ENCODE data around the gene NELL1. TPM values are rescaled to one million over a fixed set of nuclear protein-coding genes. Genes with fewer than 3 reads are reported as not detected.
A peak's percentile ranks its signal among the peaks of the same experiment; 100 is the strongest.

Gene NELL1
- total RNA-seq (not detected), polyA plus RNA-seq (not detected), total RNA-seq (not detected)

GRCh38 chr11:20668844-20669819 is at the start of gene NELL1:
TSS of gene NELL1 (plus strand) at chr11:20669586.
- DNase-seq: no peak

GRCh38 chr11:20620988-20621387 is 48.4 kb upstream of the NELL1 start:
- Mint-ChIP-seq H3K27me3 (peaks cover 2 to 42% (median 26%) of the 10 kb centered on the region in 5 donors), H3K27ac (no peak overlapping the region), H3K9me3 (peaks cover 0 to 4% (median 0%) of the 10 kb centered on the region in 11 donors), H3K4me1 (peaks cover 0 to 3% (median 0%) of the 10 kb centered on the region in 7 donors), H3K36me3 (no peaks in the 10 kb centered on the region), H3K4me3 (no peak overlapping the region)
- Histone ChIP-seq H3K36me3 (ENCODE audit: control insufficient read depth in 2 of 3, insufficient read depth in 3 of 3, low read length in 3 of 3) (no peaks in the 10 kb centered on the region), H3K27me3 (ENCODE audit: control insufficient read depth in 2 of 2, insufficient read depth in 2 of 2, low read length in 2 of 2) (no peaks in the 10 kb centered on the region), H3K4me1 (ENCODE audit: control insufficient read depth in 2 of 2, insufficient read depth in 2 of 2, low read length in 2 of 2) (no peaks in the 10 kb centered on the region), H3K9me3 (ENCODE audit: control insufficient read depth in 2 of 3, low read length in 3 of 3) (no peaks in the 10 kb centered on the region), H3K27ac (ENCODE audit: low read depth, low read length) (no peak overlapping the region), H3K4me3 (ENCODE audit: low read length) (no peak overlapping the region)
- no peak for ATAC-seq
- ChIA-PET CTCF (no interaction called here), POLR2A (no interaction called here)
- DNase-seq: no peak
- intact Hi-C loops (cut with micrococcal nuclease): no loop called here

More at GRCh38 chr11:20668844-20669819, at the start of gene NELL1:
- Mint-ChIP-seq H3K4me1 (peaks cover 0 to 19% (median 10%) of the 10 kb centered on the region in 7 donors), H3K27ac (no peak within 1 kb of the TSS), H3K4me3 (peak within 1 kb of the TSS in 6 of 10 donors; percentile 9 to 57 (median 48)), H3K27me3 (peaks cover 69 to 90% (median 78%) of the 10 kb centered on the region in 5 donors), H3K36me3 (peaks cover 0 to 6% (median 0%) of the 10 kb centered on the region in 5 donors), H3K9me3 (peaks cover 0 to 15% (median 5%) of the 10 kb centered on the region in 11 donors)
- no peak within 1 kb of the TSS for H3K27ac ChIP-seq (ENCODE audit: low read depth, low read length)
- ChIA-PET CTCF (interaction anchor here (0.6 kb wide), 1 partner anchor 379 kb away, joined by 3 read pairs; no protein-coding TSS in a partner anchor), POLR2A (no interaction called here)
- ATAC-seq: no peak
- peaks cover 0 to 12% of the 10 kb centered on the region in 2 donors for H3K27me3 ChIP-seq (ENCODE audit: control insufficient read depth in 2 of 2, insufficient read depth in 2 of 2, low read length in 2 of 2)
- intact Hi-C loops (cut with micrococcal nuclease): no loop called here
- H3K4me3 ChIP-seq (ENCODE audit: low read length): no peak within 1 kb of the TSS
- H3K4me1 ChIP-seq (ENCODE audit: control insufficient read depth in 2 of 2, insufficient read depth in 2 of 2, low read length in 2 of 2): no peaks in the 10 kb centered on the region
- H3K9me3 ChIP-seq (ENCODE audit: control insufficient read depth in 2 of 3, low read length in 3 of 3): no peaks in the 10 kb centered on the region
- no peaks in the 10 kb centered on the region for H3K36me3 ChIP-seq (ENCODE audit: control insufficient read depth in 2 of 3, insufficient read depth in 3 of 3, low read length in 3 of 3)

- H3K27ac ChIP-seq (ENCODE audit: low read depth, low read length): no peak overlapping the region
- ATAC-seq (no peak), DNase-seq (no peak)
- no peak overlapping the region for H3K4me3 ChIP-seq (ENCODE audit: low read length)
- no peaks in the 10 kb centered on the region for H3K27me3 ChIP-seq (ENCODE audit: control insufficient read depth in 2 of 2, insufficient read depth in 2 of 2, low read length in 2 of 2)
- intact Hi-C loops (cut with micrococcal nuclease): no loop called here
- no peaks in the 10 kb centered on the region for H3K9me3 ChIP-seq (ENCODE audit: control insufficient read depth in 2 of 3, low read length in 3 of 3)
- CTCF ChIA-PET: no interaction called here
- Mint-ChIP-seq H3K27ac (no peak overlapping the region), H3K27me3 (peaks cover 2 to 35% (median 20%) of the 10 kb centered on the region in 5 donors), H3K36me3 (no peaks in the 10 kb centered on the region), H3K4me1 (peaks cover 0 to 3% (median 0%) of the 10 kb centered on the region in 7 donors), H3K9me3 (peaks cover 0 to 4% (median 0%) of the 10 kb centered on the region in 11 donors), H3K4me3 (no peak overlapping the region)
- no peaks in the 10 kb centered on the region for H3K36me3 ChIP-seq (ENCODE audit: control insufficient read depth in 2 of 3, insufficient read depth in 3 of 3, low read length in 3 of 3)
- no peaks in the 10 kb centered on the region for H3K4me1 ChIP-seq (ENCODE audit: control insufficient read depth in 2 of 2, insufficient read depth in 2 of 2, low read length in 2 of 2)
- POLR2A ChIA-PET: no interaction called here
These were observed 47.7 kb upstream of the NELL1 start for GRCh38 chr11:20621679-20622078.

- intact Hi-C loops (cut with micrococcal nuclease): no loop called here
- no peak for ATAC-seq
These were observed 46.1 kb upstream of the NELL1 start for GRCh38 chr11:20623252-20623651.

GRCh38 chr11:20626279-20626678 is 43.1 kb upstream of the NELL1 start:
- no peak overlapping the region for H3K4me3 ChIP-seq (ENCODE audit: low read length)
- Mint-ChIP-seq H3K9me3 (peaks cover 0 to 5% (median 0%) of the 10 kb centered on the region in 11 donors), H3K4me3 (no peak overlapping the region), H3K36me3 (no peaks in the 10 kb centered on the region), H3K27ac (no peak overlapping the region), H3K27me3 (peaks cover 0 to 36% (median 12%) of the 10 kb centered on the region in 5 donors), H3K4me1 (peaks cover 0 to 2% (median 0%) of the 10 kb centered on the region in 7 donors)
- no peaks in the 10 kb centered on the region for H3K4me1 ChIP-seq (ENCODE audit: control insufficient read depth in 2 of 2, insufficient read depth in 2 of 2, low read length in 2 of 2)
- ATAC-seq (no peak), DNase-seq (no peak)
- H3K9me3 ChIP-seq (ENCODE audit: control insufficient read depth in 2 of 3, low read length in 3 of 3): no peaks in the 10 kb centered on the region
- no peak overlapping the region for H3K27ac ChIP-seq (ENCODE audit: low read depth, low read length)
- H3K36me3 ChIP-seq (ENCODE audit: control insufficient read depth in 2 of 3, insufficient read depth in 3 of 3, low read length in 3 of 3): no peaks in the 10 kb centered on the region
- no peaks in the 10 kb centered on the region for H3K27me3 ChIP-seq (ENCODE audit: control insufficient read depth in 2 of 2, insufficient read depth in 2 of 2, low read length in 2 of 2)
- ChIA-PET POLR2A (no interaction called here), CTCF (no interaction called here)
- intact Hi-C loops (cut with micrococcal nuclease): no loop called here

More at GRCh38 chr11:20623252-20623651, 46.1 kb upstream of the NELL1 start:
- Histone ChIP-seq H3K4me3 (ENCODE audit: low read length) (no peak overlapping the region), H3K4me1 (ENCODE audit: control insufficient read depth in 2 of 2, insufficient read depth in 2 of 2, low read length in 2 of 2) (no peaks in the 10 kb centered on the region), H3K9me3 (ENCODE audit: control insufficient read depth in 2 of 3, low read length in 3 of 3) (no peaks in the 10 kb centered on the region), H3K36me3 (ENCODE audit: control insufficient read depth in 2 of 3, insufficient read depth in 3 of 3, low read length in 3 of 3) (no peaks in the 10 kb centered on the region), H3K27me3 (ENCODE audit: control insufficient read depth in 2 of 2, insufficient read depth in 2 of 2, low read length in 2 of 2) (no peaks in the 10 kb centered on the region), H3K27ac (ENCODE audit: low read depth, low read length) (no peak overlapping the region)
- H3K9me3 Mint-ChIP-seq: peaks cover 0 to 4% (median 0%) of the 10 kb centered on the region in 11 donors
- H3K27me3 Mint-ChIP-seq: peaks cover 2 to 36% (median 13%) of the 10 kb centered on the region in 5 donors
- H3K4me3 Mint-ChIP-seq: no peak overlapping the region
- no peak for DNase-seq
- H3K36me3 Mint-ChIP-seq: no peaks in the 10 kb centered on the region
- ChIA-PET POLR2A (no interaction called here), CTCF (no interaction called here)
- no peak overlapping the region for H3K27ac Mint-ChIP-seq
- H3K4me1 Mint-ChIP-seq: peaks cover 0 to 3% (median 0%) of the 10 kb centered on the region in 7 donors

DNA sequence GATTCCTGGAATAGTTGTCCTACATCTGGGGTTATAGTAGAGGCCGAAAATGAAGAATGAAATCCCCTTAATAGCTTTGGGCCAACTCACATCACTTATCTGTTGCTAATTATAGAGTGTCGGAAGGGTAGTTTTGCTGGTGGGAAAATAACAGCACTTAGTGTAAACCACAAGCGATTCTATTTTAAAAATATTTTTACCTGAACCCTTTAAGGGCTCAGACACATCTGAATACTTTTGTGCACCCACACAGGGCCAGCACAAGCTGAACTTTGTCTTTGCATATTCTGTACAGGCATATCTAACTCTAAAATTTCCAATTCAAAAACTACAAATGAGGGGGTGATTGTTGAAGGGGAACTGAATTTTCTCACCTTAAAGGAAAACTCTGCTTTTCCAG is 42.4 kb upstream of the NELL1 start:
- H3K4me3 Mint-ChIP-seq: no peak overlapping the region
- peaks cover 0 to 5% (median 0%) of the 10 kb centered on the region in 11 donors for H3K9me3 Mint-ChIP-seq
- ChIA-PET CTCF (interaction anchor here (0.6 kb wide), 1 partner anchor 730 kb away, joined by 5 read pairs; no protein-coding TSS in a partner anchor), POLR2A (no interaction called here)
- Histone ChIP-seq H3K9me3 (ENCODE audit: control insufficient read depth in 2 of 3, low read length in 3 of 3) (no peaks in the 10 kb centered on the region), H3K27me3 (ENCODE audit: control insufficient read depth in 2 of 2, insufficient read depth in 2 of 2, low read length in 2 of 2) (no peaks in the 10 kb centered on the region), H3K4me3 (ENCODE audit: low read length) (no peak overlapping the region), H3K27ac (ENCODE audit: low read depth, low read length) (no peak overlapping the region), H3K36me3 (ENCODE audit: control insufficient read depth in 2 of 3, insufficient read depth in 3 of 3, low read length in 3 of 3) (no peaks in the 10 kb centered on the region), H3K4me1 (ENCODE audit: control insufficient read depth in 2 of 2, insufficient read depth in 2 of 2, low read length in 2 of 2) (no peaks in the 10 kb centered on the region)
- peaks cover 0 to 2% (median 0%) of the 10 kb centered on the region in 7 donors for H3K4me1 Mint-ChIP-seq
- peaks cover 0 to 36% (median 12%) of the 10 kb centered on the region in 5 donors for H3K27me3 Mint-ChIP-seq
- DNase-seq: no peak
- no peak for ATAC-seq
- no peak overlapping the region for H3K27ac Mint-ChIP-seq
- H3K36me3 Mint-ChIP-seq: no peaks in the 10 kb centered on the region
- intact Hi-C loops (cut with micrococcal nuclease): no loop called here

Measured in naive thymus-derived CD4-positive, alpha-beta T cell (primary cell).